ENCODE data around the gene ZNG1A. TPM values are rescaled to one million over a fixed set of nuclear protein-coding genes. Genes with fewer than 3 reads are reported as not detected.

Gene ZNG1A
- total RNA-seq, 1 donor, result 24.6 TPM

GRCh38 chr9:217950-218349 is 39.1 kb upstream of the ZNG1A start:
- Histone ChIP-seq H3K36me3 (ENCODE audit: insufficient read depth, low read length) (no peaks in the 10 kb centered on the region), H3K27ac (ENCODE audit: low read depth, low read length) (no peak overlapping the region), H3K27me3 (ENCODE audit: insufficient read depth, low read length) (peaks cover 12% of the 10 kb centered on the region), H3K4me2 (ENCODE audit: insufficient read depth, low read length) (no peak overlapping the region), H4K20me1 (ENCODE audit: insufficient read depth, low read length) (no peaks in the 10 kb centered on the region), H3K9me3 (ENCODE audit: low read depth, low read length) (no peaks in the 10 kb centered on the region), H3K79me2 (ENCODE audit: insufficient read depth, low read length) (no peaks in the 10 kb centered on the region), H2AFZ (ENCODE audit: low read length) (no peak overlapping the region), H3K4me1 (ENCODE audit: insufficient read depth, low read length) (no peaks in the 10 kb centered on the region), H3K4me3 (ENCODE audit: insufficient read depth, low read length) (no peak overlapping the region)
- DNase-seq (ENCODE audit: insufficient read length, low spot score, missing footprints), result no peak
- TF ChIP-seq CTCF (IDR thresholded peaks at IDR 0.05; ENCODE audit: extremely low read depth, low read depth, low read length), result no peak

- H3K79me2 ChIP-seq (ENCODE audit: insufficient read depth, low read length), result no peaks in the 10 kb centered on the region
- no peaks in the 10 kb centered on the region for H3K36me3 ChIP-seq (ENCODE audit: insufficient read depth, low read length)
- no peaks in the 10 kb centered on the region for H3K4me1 ChIP-seq (ENCODE audit: insufficient read depth, low read length)
- H3K27ac ChIP-seq (ENCODE audit: low read depth, low read length), result no peak overlapping the region
- H3K4me2 ChIP-seq (ENCODE audit: insufficient read depth, low read length), result no peak overlapping the region
- no peaks in the 10 kb centered on the region for H4K20me1 ChIP-seq (ENCODE audit: insufficient read depth, low read length)
- H3K4me3 ChIP-seq (ENCODE audit: insufficient read depth, low read length), result no peak overlapping the region
- peaks cover 12% of the 10 kb centered on the region for H3K27me3 ChIP-seq (ENCODE audit: insufficient read depth, low read length)
- no peak for TF ChIP-seq CTCF (IDR thresholded peaks at IDR 0.05; ENCODE audit: extremely low read depth, low read depth, low read length)
- no peak overlapping the region for H2AFZ ChIP-seq (ENCODE audit: low read length)
- H3K9me3 ChIP-seq (ENCODE audit: low read depth, low read length), result no peaks in the 10 kb centered on the region
- DNase-seq (ENCODE audit: insufficient read length, low spot score, missing footprints), result no peak
These were observed 38.0 kb upstream of the ZNG1A start for GRCh38 chr9:216866-217265.

- no peak for DNase-seq (ENCODE audit: insufficient read length, low spot score, missing footprints)
- H3K9me3 ChIP-seq (ENCODE audit: low read depth, low read length), result no peaks in the 10 kb centered on the region
- no peak overlapping the region for H3K27ac ChIP-seq (ENCODE audit: low read depth, low read length)
- TF ChIP-seq CTCF (IDR thresholded peaks at IDR 0.05; ENCODE audit: extremely low read depth, low read depth, low read length), result no peak
- H2AFZ ChIP-seq (ENCODE audit: low read length), result no peak overlapping the region
- H3K27me3 ChIP-seq (ENCODE audit: insufficient read depth, low read length), result peaks cover 12% of the 10 kb centered on the region
- no peaks in the 10 kb centered on the region for H4K20me1 ChIP-seq (ENCODE audit: insufficient read depth, low read length)
- no peak overlapping the region for H3K4me3 ChIP-seq (ENCODE audit: insufficient read depth, low read length)
- no peaks in the 10 kb centered on the region for H3K79me2 ChIP-seq (ENCODE audit: insufficient read depth, low read length)
- no peaks in the 10 kb centered on the region for H3K36me3 ChIP-seq (ENCODE audit: insufficient read depth, low read length)
- no peaks in the 10 kb centered on the region for H3K4me1 ChIP-seq (ENCODE audit: insufficient read depth, low read length)
- no peak overlapping the region for H3K4me2 ChIP-seq (ENCODE audit: insufficient read depth, low read length)
These were observed 36.8 kb upstream of the ZNG1A start for GRCh38 chr9:215631-216155.

GRCh38 chr9:214648-215493 is 36.0 kb upstream of the ZNG1A start, which contains the start of gene DOCK8:
Gene DOCK8 (plus strand): TSS chr9:214865. CDS start chr9:214977, 112 bp downstream.
- no peaks in the 10 kb centered on the region for H3K9me3 ChIP-seq (ENCODE audit: low read depth, low read length)
- H3K27ac ChIP-seq (ENCODE audit: low read depth, low read length), result no peak within 1 kb of the TSS
- H3K27me3 ChIP-seq (ENCODE audit: insufficient read depth, low read length), result peaks cover 12% of the 10 kb centered on the region
- DNase-seq (ENCODE audit: insufficient read length, low spot score, missing footprints), result peak; percentile 61
- H3K4me3 ChIP-seq (ENCODE audit: insufficient read depth, low read length), result peak within 1 kb of the TSS; percentile 40
- no peaks in the 10 kb centered on the region for H3K36me3 ChIP-seq (ENCODE audit: insufficient read depth, low read length)
- peak within 1 kb of the TSS; percentile 55 for H3K4me2 ChIP-seq (ENCODE audit: insufficient read depth, low read length)
- no peaks in the 10 kb centered on the region for H3K4me1 ChIP-seq (ENCODE audit: insufficient read depth, low read length)
- TF ChIP-seq CTCF (IDR thresholded peaks at IDR 0.05; ENCODE audit: extremely low read depth, low read depth, low read length), result no peak
- H4K20me1 ChIP-seq (ENCODE audit: insufficient read depth, low read length), result no peaks in the 10 kb centered on the region
- H2AFZ ChIP-seq (ENCODE audit: low read length), result peak within 1 kb of the TSS; percentile 47
- H3K79me2 ChIP-seq (ENCODE audit: insufficient read depth, low read length), result no peaks in the 10 kb centered on the region
